WTC11 (cell line): ENCODE data around the gene RNF208. TPM values are rescaled to one million over a fixed set of nuclear protein-coding genes. Genes with fewer than 3 reads are reported as not detected.

Experiments
- AFF4 ChIP-seq: sonication (generic); formaldehyde crosslinking; IDR thresholded peaks from 2 replicates; pipeline ENCODE4 v1.8.1; 2023; ENCODE audit warnings: mild to moderate bottlenecking, missing genetic modification reagents, borderline replicate concordance
- ATF3 ChIP-seq: sonication (generic); formaldehyde crosslinking; conservative IDR thresholded peaks from 2 replicates; pipeline ENCODE4 v1.8.1; 2022; ENCODE audit warnings: mild to moderate bottlenecking, missing genetic modification reagents
- CREB1 ChIP-seq: sonication (generic); formaldehyde crosslinking; IDR thresholded peaks from 2 replicates; pipeline ENCODE4 v1.8.0; 2023; ENCODE audit warnings: mild to moderate bottlenecking, missing genetic modification reagents
- CREM ChIP-seq: sonication (generic); formaldehyde crosslinking; IDR thresholded peaks from 2 replicates; pipeline ENCODE4 v1.8.1; 2022; ENCODE audit warnings: mild to moderate bottlenecking, missing genetic modification reagents, moderate library complexity
- ESRRA ChIP-seq: sonication (generic); formaldehyde crosslinking; IDR thresholded peaks from 2 replicates; pipeline ENCODE4 v1.8.1; 2022; ENCODE audit warnings: mild to moderate bottlenecking, missing genetic modification reagents, borderline replicate concordance
- ETV6 ChIP-seq: sonication (generic); formaldehyde crosslinking; IDR thresholded peaks from 2 replicates; pipeline ENCODE4 v1.8.1; 2022; ENCODE audit warnings: mild to moderate bottlenecking, missing genetic modification reagents
- FOXJ3 ChIP-seq: sonication (generic); formaldehyde crosslinking; IDR thresholded peaks from 2 replicates; pipeline ENCODE4 v1.9.0; 2021; ENCODE audit warnings: missing genetic modification reagents, mild to moderate bottlenecking, borderline replicate concordance
- GABPB1 ChIP-seq: sonication (generic); formaldehyde crosslinking; IDR thresholded peaks from 2 replicates; pipeline ENCODE4 v1.8.1; 2023; ENCODE audit warnings: mild to moderate bottlenecking, missing genetic modification reagents
- NFATC4 ChIP-seq: fragments of 250-450 bp; sonication (Bioruptor Pico); IDR thresholded peaks from 2 replicates; pipeline ENCODE4 v1.9.0; 2021; ENCODE audit warnings: mild to moderate bottlenecking
- NR3C1 ChIP-seq: sonication (generic); formaldehyde crosslinking; conservative IDR thresholded peaks from 2 replicates; pipeline ENCODE4 v1.8.1; 2023; ENCODE audit warnings: low read depth, mild to moderate bottlenecking, missing genetic modification reagents
- RELA ChIP-seq: sonication (generic); formaldehyde crosslinking; IDR thresholded peaks from 2 replicates; pipeline ENCODE4 v1.8.1; 2022; ENCODE audit warnings: missing genetic modification reagents, mild to moderate bottlenecking, borderline replicate concordance
- SMAD4 ChIP-seq: sonication (generic); formaldehyde crosslinking; IDR thresholded peaks from 2 replicates; pipeline ENCODE4 v1.8.0; 2022; ENCODE audit warnings: mild to moderate bottlenecking, missing genetic modification reagents
- SP1 ChIP-seq: sonication (generic); formaldehyde crosslinking; conservative IDR thresholded peaks from 2 replicates; pipeline ENCODE4 v1.8.1; 2022; ENCODE audit warnings: missing genetic modification reagents
- TP53 ChIP-seq: sonication (generic); formaldehyde crosslinking; IDR thresholded peaks from 2 replicates; pipeline ENCODE4 v1.8.1; 2023; ENCODE audit warnings: mild to moderate bottlenecking, missing genetic modification reagents
- USF2 ChIP-seq: sonication (generic); formaldehyde crosslinking; IDR thresholded peaks from 2 replicates; pipeline ENCODE4 v1.8.1; 2023; ENCODE audit warnings: mild to moderate bottlenecking, missing genetic modification reagents, moderate library complexity
- ZBTB21 ChIP-seq: sonication (generic); formaldehyde crosslinking; IDR thresholded peaks from 2 replicates; pipeline ENCODE4 v1.8.1; 2023; ENCODE audit warnings: mild to moderate bottlenecking, missing genetic modification reagents, borderline replicate concordance
- ZNF317 ChIP-seq: sonication (generic); formaldehyde crosslinking; IDR thresholded peaks from 2 replicates; pipeline ENCODE4 v1.8.1; 2023; ENCODE audit warnings: low read depth, mild to moderate bottlenecking, moderate library complexity, missing genetic modification reagents, borderline replicate concordance
- ZNF423 ChIP-seq: fragments of 250-450 bp; sonication (Bioruptor Pico); IDR thresholded peaks from 2 replicates; pipeline ENCODE4 v2.1.2; 2022; ENCODE audit warnings: mild to moderate bottlenecking, moderate library complexity
- total RNA-seq: library from RNA; stranded (reverse); gene quantifications from 3 replicates; pipeline ENCODE4 v1.2.3, GENCODE V29; 2021
- TF ChIP-seq, protein P1 (sequence below): sonication (generic); formaldehyde crosslinking; IDR thresholded peaks from 2 replicates; pipeline ENCODE4 v1.8.1; 2023; ENCODE audit warnings: mild to moderate bottlenecking, missing genetic modification reagents, moderate library complexity
- TF ChIP-seq, protein P2 (sequence below): sonication (generic); formaldehyde crosslinking; IDR thresholded peaks from 2 replicates; pipeline ENCODE4 v1.8.0; 2023; ENCODE audit warnings: missing genetic modification reagents, mild to moderate bottlenecking, borderline replicate concordance
- TF ChIP-seq, protein P3 (sequence below): sonication (generic); formaldehyde crosslinking; IDR thresholded peaks from 2 replicates; pipeline ENCODE4 v1.8.1; 2023; ENCODE audit warnings: mild to moderate bottlenecking, missing genetic modification reagents
- TF ChIP-seq, protein P4 (sequence below): fragments of 250-450 bp; sonication (Bioruptor Pico); IDR thresholded peaks from 2 replicates; pipeline ENCODE4 v1.9.0; 2021; ENCODE audit warnings: mild to moderate bottlenecking
- TF ChIP-seq, protein P5 (sequence below): sonication (generic); formaldehyde crosslinking; IDR thresholded peaks from 2 replicates; pipeline ENCODE4 v1.8.1; 2023; ENCODE audit warnings: mild to moderate bottlenecking, moderate library complexity, missing genetic modification reagents

RNF208 gene
- total RNA-seq, 1 experiment from 2014 or later: 14.8 TPM

DNA sequence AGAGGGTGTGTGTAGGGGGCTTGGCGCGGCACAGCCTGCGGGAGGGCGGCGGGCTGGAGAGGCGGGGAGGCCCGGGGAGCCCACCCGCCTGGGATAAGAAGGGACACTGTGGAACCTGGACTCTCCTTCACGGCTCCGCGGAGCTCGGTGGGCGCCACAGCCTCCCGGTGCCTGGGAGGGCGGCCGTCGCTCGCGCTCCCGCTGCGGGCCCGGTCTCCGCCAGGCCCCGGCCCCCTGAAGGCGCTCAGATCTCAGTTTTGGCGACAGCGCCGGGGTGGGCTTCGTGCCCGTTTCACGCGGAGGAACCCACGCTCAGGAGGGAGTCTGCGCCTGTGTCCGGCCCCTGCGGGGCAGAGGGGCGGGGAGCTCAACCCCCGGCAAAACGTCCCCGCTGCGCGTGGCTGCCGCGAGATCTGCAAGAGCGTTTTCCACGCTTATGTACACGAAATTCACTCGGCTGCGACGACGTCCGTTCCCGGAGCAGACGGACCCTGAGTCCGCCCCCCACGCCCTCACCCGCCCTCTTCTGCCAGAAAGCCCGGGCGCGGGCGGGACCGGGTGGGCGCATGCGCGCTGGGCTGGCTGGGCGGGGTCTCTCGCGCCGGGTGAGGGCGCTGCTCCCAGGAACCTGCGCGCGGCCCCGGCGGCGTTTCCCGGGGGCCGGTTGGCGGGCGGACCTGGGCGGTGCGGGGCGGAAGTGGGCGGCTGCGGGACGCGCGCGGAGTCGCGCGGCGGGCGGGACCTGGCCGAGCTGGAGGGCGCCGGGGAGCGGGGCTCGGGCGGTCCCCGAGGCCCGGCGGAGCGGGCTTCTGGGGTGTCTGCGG, 32.8 kb upstream of the RNF208 start, which contains the start of gene NELFB (continued):
- TF ChIP-seq CREM: peak; percentile 31; the same call in 1 of the 2 replicates
- no peak for TF ChIP-seq RELA (CRISPR knock-in tag)
- TF ChIP-seq, protein P1, sequence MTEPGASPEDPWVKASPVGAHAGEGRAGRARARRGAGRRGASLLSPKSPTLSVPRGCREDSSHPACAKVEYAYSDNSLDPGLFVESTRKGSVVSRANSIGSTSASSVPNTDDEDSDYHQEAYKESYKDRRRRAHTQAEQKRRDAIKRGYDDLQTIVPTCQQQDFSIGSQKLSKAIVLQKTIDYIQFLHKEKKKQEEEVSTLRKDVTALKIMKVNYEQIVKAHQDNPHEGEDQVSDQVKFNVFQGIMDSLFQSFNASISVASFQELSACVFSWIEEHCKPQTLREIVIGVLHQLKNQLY (CRISPR knock-in tag): no peak
- no peak for TF ChIP-seq FOXJ3 (CRISPR knock-in tag)
- TF ChIP-seq SMAD4 (CRISPR knock-in tag): no peak
- TF ChIP-seq ETV6 (CRISPR knock-in tag): peak; percentile 42; the same call in 1 of the 2 replicates
- TF ChIP-seq CREB1 (CRISPR knock-in tag): no peak
- TF ChIP-seq, protein P2, sequence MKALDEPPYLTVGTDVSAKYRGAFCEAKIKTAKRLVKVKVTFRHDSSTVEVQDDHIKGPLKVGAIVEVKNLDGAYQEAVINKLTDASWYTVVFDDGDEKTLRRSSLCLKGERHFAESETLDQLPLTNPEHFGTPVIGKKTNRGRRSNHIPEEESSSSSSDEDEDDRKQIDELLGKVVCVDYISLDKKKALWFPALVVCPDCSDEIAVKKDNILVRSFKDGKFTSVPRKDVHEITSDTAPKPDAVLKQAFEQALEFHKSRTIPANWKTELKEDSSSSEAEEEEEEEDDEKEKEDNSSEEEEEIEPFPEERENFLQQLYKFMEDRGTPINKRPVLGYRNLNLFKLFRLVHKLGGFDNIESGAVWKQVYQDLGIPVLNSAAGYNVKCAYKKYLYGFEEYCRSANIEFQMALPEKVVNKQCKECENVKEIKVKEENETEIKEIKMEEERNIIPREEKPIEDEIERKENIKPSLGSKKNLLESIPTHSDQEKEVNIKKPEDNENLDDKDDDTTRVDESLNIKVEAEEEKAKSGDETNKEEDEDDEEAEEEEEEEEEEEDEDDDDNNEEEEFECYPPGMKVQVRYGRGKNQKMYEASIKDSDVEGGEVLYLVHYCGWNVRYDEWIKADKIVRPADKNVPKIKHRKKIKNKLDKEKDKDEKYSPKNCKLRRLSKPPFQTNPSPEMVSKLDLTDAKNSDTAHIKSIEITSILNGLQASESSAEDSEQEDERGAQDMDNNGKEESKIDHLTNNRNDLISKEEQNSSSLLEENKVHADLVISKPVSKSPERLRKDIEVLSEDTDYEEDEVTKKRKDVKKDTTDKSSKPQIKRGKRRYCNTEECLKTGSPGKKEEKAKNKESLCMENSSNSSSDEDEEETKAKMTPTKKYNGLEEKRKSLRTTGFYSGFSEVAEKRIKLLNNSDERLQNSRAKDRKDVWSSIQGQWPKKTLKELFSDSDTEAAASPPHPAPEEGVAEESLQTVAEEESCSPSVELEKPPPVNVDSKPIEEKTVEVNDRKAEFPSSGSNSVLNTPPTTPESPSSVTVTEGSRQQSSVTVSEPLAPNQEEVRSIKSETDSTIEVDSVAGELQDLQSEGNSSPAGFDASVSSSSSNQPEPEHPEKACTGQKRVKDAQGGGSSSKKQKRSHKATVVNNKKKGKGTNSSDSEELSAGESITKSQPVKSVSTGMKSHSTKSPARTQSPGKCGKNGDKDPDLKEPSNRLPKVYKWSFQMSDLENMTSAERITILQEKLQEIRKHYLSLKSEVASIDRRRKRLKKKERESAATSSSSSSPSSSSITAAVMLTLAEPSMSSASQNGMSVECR (CRISPR knock-in tag): 0 out of 2 replicates have a peak, but pooled peaks have one; percentile 45
- TF ChIP-seq ATF3 (CRISPR knock-in tag): no peak
- TF ChIP-seq, protein P3, sequence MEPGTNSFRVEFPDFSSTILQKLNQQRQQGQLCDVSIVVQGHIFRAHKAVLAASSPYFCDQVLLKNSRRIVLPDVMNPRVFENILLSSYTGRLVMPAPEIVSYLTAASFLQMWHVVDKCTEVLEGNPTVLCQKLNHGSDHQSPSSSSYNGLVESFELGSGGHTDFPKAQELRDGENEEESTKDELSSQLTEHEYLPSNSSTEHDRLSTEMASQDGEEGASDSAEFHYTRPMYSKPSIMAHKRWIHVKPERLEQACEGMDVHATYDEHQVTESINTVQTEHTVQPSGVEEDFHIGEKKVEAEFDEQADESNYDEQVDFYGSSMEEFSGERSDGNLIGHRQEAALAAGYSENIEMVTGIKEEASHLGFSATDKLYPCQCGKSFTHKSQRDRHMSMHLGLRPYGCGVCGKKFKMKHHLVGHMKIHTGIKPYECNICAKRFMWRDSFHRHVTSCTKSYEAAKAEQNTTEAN (CRISPR knock-in tag): no peak; the same call in 1 of the 2 replicates
- TF ChIP-seq ZBTB21 (CRISPR knock-in tag): peak; percentile 52; the same call in 1 of the 2 replicates
- TF ChIP-seq TP53 (CRISPR knock-in tag): peak; percentile 54; the same call in 1 of the 2 replicates
- TF ChIP-seq ESRRA (CRISPR knock-in tag): no peak
- TF ChIP-seq AFF4 (CRISPR knock-in tag): no peak
- TF ChIP-seq USF2: peak; percentile 43; the same call in 1 of the 2 replicates
- TF ChIP-seq, protein P4, sequence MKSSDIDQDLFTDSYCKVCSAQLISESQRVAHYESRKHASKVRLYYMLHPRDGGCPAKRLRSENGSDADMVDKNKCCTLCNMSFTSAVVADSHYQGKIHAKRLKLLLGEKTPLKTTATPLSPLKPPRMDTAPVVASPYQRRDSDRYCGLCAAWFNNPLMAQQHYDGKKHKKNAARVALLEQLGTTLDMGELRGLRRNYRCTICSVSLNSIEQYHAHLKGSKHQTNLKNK: peak; percentile 83; the same call in 1 of the 2 replicates
- no peak for TF ChIP-seq ZNF317 (CRISPR knock-in tag)
- TF ChIP-seq ZNF423 (CRISPR knock-in tag): no peak
- TF ChIP-seq, protein P5, sequence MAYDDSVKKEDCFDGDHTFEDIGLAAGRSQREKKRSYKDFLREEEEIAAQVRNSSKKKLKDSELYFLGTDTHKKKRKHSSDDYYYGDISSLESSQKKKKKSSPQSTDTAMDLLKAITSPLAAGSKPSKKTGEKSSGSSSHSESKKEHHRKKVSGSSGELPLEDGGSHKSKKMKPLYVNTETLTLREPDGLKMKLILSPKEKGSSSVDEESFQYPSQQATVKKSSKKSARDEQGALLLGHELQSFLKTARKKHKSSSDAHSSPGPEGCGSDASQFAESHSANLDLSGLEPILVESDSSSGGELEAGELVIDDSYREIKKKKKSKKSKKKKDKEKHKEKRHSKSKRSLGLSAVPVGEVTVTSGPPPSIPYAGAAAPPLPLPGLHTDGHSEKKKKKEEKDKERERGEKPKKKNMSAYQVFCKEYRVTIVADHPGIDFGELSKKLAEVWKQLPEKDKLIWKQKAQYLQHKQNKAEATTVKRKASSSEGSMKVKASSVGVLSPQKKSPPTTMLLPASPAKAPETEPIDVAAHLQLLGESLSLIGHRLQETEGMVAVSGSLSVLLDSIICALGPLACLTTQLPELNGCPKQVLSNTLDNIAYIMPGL (CRISPR knock-in tag): peak; percentile 76; the same call in 1 of the 2 replicates
- TF ChIP-seq SP1: peak; percentile 99
- TF ChIP-seq NFATC4 (CRISPR knock-in tag): no peak
- no peak; the same call in 1 of the 2 replicates for TF ChIP-seq GABPB1 (CRISPR knock-in tag)
- no peak for TF ChIP-seq NR3C1 (CRISPR knock-in tag)
- TF ChIP-seq, all 79 proteins: peak for 11
